Measurements from ENCODE around the gene TCF3. TPM values are rescaled to one million over a fixed set of nuclear protein-coding genes. Genes with fewer than 3 reads are reported as not detected.

TCF3 gene
- total RNA-seq, 6 experiments from 2014 or later = 74.9 to 102 (median 82.0) TPM

- Mint-ChIP-seq H3K9me3 (no peaks in the 10 kb centered on the region), H3K27ac (no peak overlapping the region), H3K27me3 (ENCODE audit: insufficient read depth) (no peaks in the 10 kb centered on the region), H3K4me3 (no peak overlapping the region), H3K4me1 (ENCODE audit: low read depth) (0 out of 2 replicates have a peak, but pooled peaks cover under 1% of the 10 kb centered on the region), H3K36me3 (ENCODE audit: low read depth) (peaks cover 15% of the 10 kb centered on the region; the same call in 1 of the 2 replicates)
- no peak for TF ChIP-seq CTCF (IDR thresholded peaks at IDR 0.05)
- no peak for DNase-seq
Measured at GRCh38 chr19:1582201-1582600, 70.2 kb downstream of the TCF3 start.

DNA sequence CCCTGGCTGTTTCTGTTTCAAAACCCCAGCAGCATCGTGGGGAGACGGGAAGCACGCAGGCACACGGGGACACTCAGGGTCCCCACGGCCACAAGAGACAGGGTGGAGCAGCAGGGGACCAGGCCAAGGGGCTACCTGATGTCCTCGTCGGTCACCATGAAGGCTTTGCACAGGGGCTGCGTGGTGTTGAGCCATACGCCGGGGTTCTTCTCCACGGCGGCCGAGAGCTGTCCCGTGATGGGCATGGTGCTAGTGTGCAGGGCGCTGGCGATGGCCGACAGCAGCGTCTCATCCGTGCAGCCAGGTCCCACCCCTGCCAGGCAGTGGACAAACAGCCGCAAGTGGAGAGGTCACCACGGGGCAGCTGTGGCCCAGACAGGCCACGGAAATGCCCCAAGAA lies 71.5 kb downstream of the TCF3 start:
- H3K4me3 Mint-ChIP-seq = no peak overlapping the region
- H3K27me3 Mint-ChIP-seq (ENCODE audit: insufficient read depth) = no peaks in the 10 kb centered on the region; the same call in 1 of the 2 replicates
- no peaks in the 10 kb centered on the region for H3K4me1 Mint-ChIP-seq (ENCODE audit: low read depth)
- H3K27ac Mint-ChIP-seq = no peak overlapping the region
- H3K9me3 Mint-ChIP-seq = no peaks in the 10 kb centered on the region
- peaks cover 11% of the 10 kb centered on the region; the same call in 1 of the 2 replicates for H3K36me3 Mint-ChIP-seq (ENCODE audit: low read depth)
- no peak for TF ChIP-seq CTCF (IDR thresholded peaks at IDR 0.05)
- no peak for DNase-seq

- Mint-ChIP-seq H3K36me3 (ENCODE audit: low read depth) (0 out of 2 replicates have a peak, but pooled peaks cover 6% of the 10 kb centered on the region), H3K27me3 (ENCODE audit: insufficient read depth) (no peaks in the 10 kb centered on the region; the same call in 1 of the 2 replicates), H3K27ac (no peak overlapping the region), H3K9me3 (no peaks in the 10 kb centered on the region), H3K4me1 (ENCODE audit: low read depth) (no peaks in the 10 kb centered on the region), H3K4me3 (no peak overlapping the region)
- DNase-seq = no peak
- TF ChIP-seq CTCF (IDR thresholded peaks at IDR 0.05) = no peak
Measured at GRCh38 chr19:1580382-1580781, 72.0 kb downstream of the TCF3 start.

- no peak for TF ChIP-seq CTCF (IDR thresholded peaks at IDR 0.05)
- Mint-ChIP-seq H3K36me3 (ENCODE audit: low read depth) (0 out of 2 replicates have a peak, but pooled peaks cover 5% of the 10 kb centered on the region), H3K27ac (no peak overlapping the region), H3K4me1 (ENCODE audit: low read depth) (no peaks in the 10 kb centered on the region), H3K27me3 (ENCODE audit: insufficient read depth) (no peaks in the 10 kb centered on the region; the same call in 1 of the 2 replicates), H3K4me3 (no peak overlapping the region), H3K9me3 (no peaks in the 10 kb centered on the region)
- DNase-seq = no peak
Measured at GRCh38 chr19:1579222-1579621, 73.2 kb downstream of the TCF3 start.

DNA sequence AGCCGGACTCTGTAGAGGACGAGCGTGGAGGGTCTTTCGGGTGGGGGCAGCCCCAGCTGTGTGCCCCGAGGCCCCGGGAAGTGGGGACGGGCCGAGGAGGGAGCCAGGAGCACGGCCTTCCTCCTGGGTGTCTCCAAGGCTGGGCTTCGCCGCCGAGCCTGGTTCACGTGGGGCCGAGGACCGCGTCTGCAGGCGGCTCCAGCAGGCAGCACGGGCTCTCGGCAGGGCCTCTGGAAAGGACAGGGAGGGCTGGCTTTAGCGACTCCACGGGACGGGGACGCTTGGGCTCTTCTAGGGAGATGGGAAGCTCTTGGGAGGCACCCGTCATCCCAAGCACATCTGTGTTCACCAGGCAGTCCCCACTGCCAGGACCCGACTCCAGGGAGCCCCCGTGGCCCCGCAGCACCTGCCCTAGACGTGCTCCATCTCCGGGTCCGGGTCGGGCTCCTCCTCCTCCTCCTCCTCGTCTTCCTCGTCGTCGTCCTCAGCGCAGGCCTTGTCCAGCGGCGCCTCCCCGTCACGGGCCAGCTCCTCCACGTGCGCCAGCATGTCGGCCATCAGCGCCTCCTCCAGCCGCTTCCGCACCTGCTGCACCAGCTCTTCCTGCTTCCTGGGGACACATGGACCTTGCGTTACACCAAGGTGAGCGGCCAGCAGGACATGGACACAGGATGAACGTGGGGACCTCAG lies 74.3 kb downstream of the TCF3 start:
- no peak for DNase-seq
- no peak overlapping the region for H3K4me3 Mint-ChIP-seq
- peaks cover 6% of the 10 kb centered on the region for H3K4me1 Mint-ChIP-seq (ENCODE audit: low read depth)
- peaks cover 3% of the 10 kb centered on the region for H3K27me3 Mint-ChIP-seq (ENCODE audit: insufficient read depth)
- no peaks in the 10 kb centered on the region for H3K9me3 Mint-ChIP-seq
- TF ChIP-seq CTCF (IDR thresholded peaks at IDR 0.05) = no peak
- no peak overlapping the region for H3K27ac Mint-ChIP-seq
- H3K36me3 Mint-ChIP-seq (ENCODE audit: low read depth) = 0 out of 2 replicates have a peak, but pooled peaks cover 5% of the 10 kb centered on the region
